IMR-90 (cell line): ENCODE data around the gene FGF6. TPM values are rescaled to one million over a fixed set of nuclear protein-coding genes. Genes with fewer than 3 reads are reported as not detected.

ENCODE experiments used
- ATAC-seq: fragments of 200-7000 bp; cut with Tn5 transposase; 2 replicates; pipeline ENCODE4 v1.9.1; 2020; ENCODE audit warnings: low read depth, mild to moderate bottlenecking, moderate library complexity
- BruUV-seq: library from RNA; stranded (reverse); fragments of 400-500 nt; replicated peaks from 2 replicates; lab custom pipeline; 2021; lab: Mats Ljungman, UMichigan
- CTCF ChIA-PET: fragments of 300-600 bp; formaldehyde crosslinking; extraction: SDS; loops from one replicate; lab custom pipeline; 2021; ENCODE audit warnings: antibody characterized with exemption; lab: Yijun Ruan, JAX
- POLR2A ChIA-PET: fragments of 300-600 bp; sonication (Branson Sonifier 250); formaldehyde crosslinking; loops from one replicate; lab custom pipeline; 2022; ENCODE audit warnings: antibody characterized with exemption; ENCODE audit not compliant: unreplicated experiment; lab: Charles Lee
- DNase-seq: peaks from one replicate; pipeline ENCODE4 v3.0.0; 2013
- H2AFZ ChIP-seq: replicated peaks from 2 replicates; pipeline ENCODE3; 2013; ENCODE audit warnings: low read length, mild to moderate bottlenecking; ENCODE audit not compliant: poor library complexity
- H2AK5ac ChIP-seq: 2 replicates; pipeline ENCODE4 v1.6.1; 2013; ENCODE audit warnings: low read depth, low read length, inconsistent platforms
- H2AK9ac ChIP-seq: replicated peaks from 2 replicates; pipeline ENCODE3; 2013; ENCODE audit warnings: mild to moderate bottlenecking, low read depth, low read length, moderate library complexity; ENCODE audit not compliant: poor library complexity
- H2BK120ac ChIP-seq: 2 replicates; pipeline ENCODE4 v1.6.1; 2013; ENCODE audit warnings: low read depth, low read length, inconsistent platforms
- H2BK15ac ChIP-seq: 3 replicates; pipeline ENCODE4 v1.6.1; 2013; ENCODE audit warnings: low read depth, low read length, inconsistent platforms
- H2BK20ac ChIP-seq: 2 replicates; pipeline ENCODE4 v1.6.1; 2013; ENCODE audit warnings: low read depth, mild to moderate bottlenecking, inconsistent platforms, low read length, moderate library complexity
- H2BK5ac ChIP-seq: 2 replicates; pipeline ENCODE4 v1.6.1; 2013; ENCODE audit warnings: mild to moderate bottlenecking, low read depth, low read length, inconsistent platforms; ENCODE audit not compliant: poor library complexity, severe bottlenecking
- H3K14ac ChIP-seq: replicated peaks from 2 replicates; pipeline ENCODE4 v1.6.1; 2013; ENCODE audit warnings: low read depth, low read length, inconsistent platforms
- H3K18ac ChIP-seq: 2 replicates; pipeline ENCODE4 v1.6.1; 2013; ENCODE audit warnings: low read depth, low read length, control low read depth
- H3K23ac ChIP-seq: 2 replicates; pipeline ENCODE4 v1.6.1; 2013; ENCODE audit warnings: low read depth, low read length, inconsistent platforms
- H3K27ac ChIP-seq: 2 replicates; pipeline ENCODE4 v1.5.1; 2013; ENCODE audit warnings: mild to moderate bottlenecking, control low read depth, low read length; ENCODE audit not compliant: insufficient read depth
- H3K27me3 ChIP-seq: 2 replicates; pipeline ENCODE4 v1.6.1; 2013; ENCODE audit warnings: low read length; ENCODE audit not compliant: control insufficient read depth, insufficient read depth
- H3K36me3 ChIP-seq: 2 replicates; pipeline ENCODE4 v1.6.1; 2013; ENCODE audit warnings: low read length, mixed read lengths; ENCODE audit not compliant: control insufficient read depth, insufficient read depth
- H3K4ac ChIP-seq: 2 replicates; pipeline ENCODE4 v1.6.1; 2013; ENCODE audit warnings: low read depth, low read length, inconsistent platforms
- H3K4me1 ChIP-seq: 2 replicates; pipeline ENCODE4 v1.6.1; 2013; ENCODE audit warnings: low read length, mixed read lengths; ENCODE audit not compliant: control insufficient read depth, insufficient read depth
- H3K4me2 ChIP-seq: 2 replicates; pipeline ENCODE4 v1.6.1; 2013; ENCODE audit warnings: low read depth, mild to moderate bottlenecking, control low read depth, low read length, moderate library complexity
- H3K4me3 ChIP-seq: 2 replicates; pipeline ENCODE4 v1.5.1; 2013; ENCODE audit warnings: low read depth, mild to moderate bottlenecking, control low read depth, low read length, moderate library complexity; ENCODE audit not compliant: insufficient read depth
- H3K56ac ChIP-seq: 2 replicates; pipeline ENCODE4 v1.6.1; 2013; ENCODE audit warnings: low read length, inconsistent platforms; ENCODE audit not compliant: insufficient read depth; ENCODE audit errors: extremely low read depth
- H3K79me1 ChIP-seq, 2 experiments: 2 replicates each; pipeline ENCODE4 v1.6.1; 2013; ENCODE audit warnings: low read length in 2 of 2, inconsistent platforms in 1 of 2, low read depth in 1 of 2
- H3K9ac ChIP-seq: 2 replicates; pipeline ENCODE4 v1.6.1; 2013; ENCODE audit warnings: low read depth, low read length, control low read depth
- H3K9me1 ChIP-seq: 2 replicates; pipeline ENCODE4 v1.6.1; 2013; ENCODE audit warnings: low read length, inconsistent platforms; ENCODE audit not compliant: insufficient read depth
- H3K9me3 ChIP-seq: 2 replicates; pipeline ENCODE4 v1.6.1; 2013; ENCODE audit warnings: low read length; ENCODE audit not compliant: control insufficient read depth, insufficient read depth
- H4K20me1 ChIP-seq: 2 replicates; pipeline ENCODE4 v1.6.1; 2013; ENCODE audit warnings: low read length, inconsistent platforms; ENCODE audit not compliant: insufficient read depth
- H4K5ac ChIP-seq: 2 replicates; pipeline ENCODE4 v1.6.1; 2013; ENCODE audit warnings: mild to moderate bottlenecking, low read depth, low read length, control low read depth
- H4K8ac ChIP-seq, 2 experiments: 2 replicates each; pipeline ENCODE4 v1.6.1; 2013; ENCODE audit warnings: low read depth in 2 of 2, low read length in 2 of 2, control low read depth in 1 of 2, inconsistent platforms in 1 of 2
- H4K91ac ChIP-seq: 2 replicates; pipeline ENCODE4 v1.6.1; 2013; ENCODE audit warnings: low read depth, low read length, inconsistent platforms; ENCODE audit not compliant: insufficient read depth
- BHLHE40 ChIP-seq: fragments of 150-350 bp; IDR thresholded peaks from 2 replicates; pipeline ENCODE4 v1.6.1; 2016; ENCODE audit warnings: mild to moderate bottlenecking, low read depth, low read length
- CEBPB ChIP-seq: IDR thresholded peaks from 2 replicates; pipeline ENCODE4 v1.6.1; 2012; ENCODE audit warnings: low read depth, low read length, improper control_type of control experiment
- MXI1 ChIP-seq: IDR thresholded peaks from 2 replicates; pipeline ENCODE4 v1.6.1; 2012; ENCODE audit warnings: low read depth, mild to moderate bottlenecking, low read length, moderate library complexity, borderline replicate concordance
- SMC3 ChIP-seq: fragments of 150-350 bp; IDR thresholded peaks from 2 replicates; pipeline ENCODE4 v1.6.1; 2016; ENCODE audit warnings: low read depth, mild to moderate bottlenecking, antibody characterized with exemption, low read length, moderate library complexity
- WGBS, 2 experiments: methylation state at CpG; one replicate each; pipeline versions ENCODE4 v1.1.5 to v1.1.7; 2013; ENCODE audit warnings: missing lambda C conversion rate in 2 of 2; ENCODE audit not compliant: insufficient read length in 1 of 2; ENCODE audit errors: extremely low coverage in 2 of 2; 5-methylcytosine and 5-hydroxymethylcytosine counted together
- dilution Hi-C: fragments of 300-500 bp; cut with HindIII; formaldehyde crosslinking; loops from one replicate; pipeline ENCODE4 v1.14.3; 2018; ENCODE audit warnings: low sequenced_read_pairs; ENCODE audit not compliant: unreplicated experiment
- in situ Hi-C: fragments of 300-500 bp; cut with MboI; formaldehyde crosslinking; loops from 3 replicates; pipeline ENCODE4 v1.14.3; 2019; ENCODE audit warnings: low sequenced_read_pairs, inconsistent platforms, mixed read lengths
- intact Hi-C: fragments of 100-400 bp; cut with micrococcal nuclease; formaldehyde crosslinking; loops from 2 replicates; pipeline ENCODE4 v1.10.0; 2022
- polyA plus RNA-seq, 3 experiments: library from polyadenylated mRNA; depleted of rRNA; stranded (reverse); fragments of >200 nt; gene quantifications; 2 replicates each; pipeline ENCODE4 v1.2.3, GENCODE V29; 2012; ENCODE audit warnings: low replicate concordance in 1 of 3
- total RNA-seq: library from RNA; depleted of rRNA; stranded (reverse); fragments of >200 nt; gene quantifications from 2 replicates; pipeline ENCODE4 v1.2.3, GENCODE V29; 2012
- TF ChIP-seq, protein P1 (sequence below): fragments of 150-350 bp; IDR thresholded peaks from 2 replicates; pipeline ENCODE4 v1.6.1; 2016; ENCODE audit warnings: low read depth, mild to moderate bottlenecking, low read length, moderate library complexity, borderline replicate concordance
- TF ChIP-seq, protein P2 (sequence below): fragments of 150-350 bp; IDR thresholded peaks from 2 replicates; pipeline ENCODE4 v1.6.1; 2017; ENCODE audit warnings: mild to moderate bottlenecking, antibody characterized with exemption, low read length, low read depth

The FGF6 gene
- total and polyA plus RNA-seq, 2 of the 4 experiments (the other 2 are of a cell fraction) = not detected

DNA sequence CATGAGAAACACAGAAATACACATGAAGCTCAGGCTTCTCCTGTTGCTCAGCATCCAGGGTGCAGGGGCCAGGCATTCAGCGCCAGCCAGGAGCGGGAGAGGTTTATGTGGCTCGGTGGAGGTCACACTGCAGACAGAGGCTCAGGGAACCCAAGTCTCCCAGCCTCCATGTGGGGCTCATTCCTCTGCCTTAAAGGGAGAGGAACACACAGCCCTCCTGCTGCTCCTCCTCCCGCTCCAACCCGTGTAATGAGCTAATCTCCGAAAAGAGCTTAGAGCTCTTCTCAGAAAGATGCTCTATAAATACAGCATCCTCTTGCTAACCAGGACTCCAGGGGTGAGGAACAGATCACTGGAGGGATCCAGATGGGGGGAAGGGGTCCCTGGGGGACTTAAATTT is 28.2 kb downstream of the FGF6 start:
- Histone ChIP-seq H3K9me1 (no peaks in the 10 kb centered on the region), H4K5ac (no peak overlapping the region), H2BK20ac (no peak overlapping the region), H3K9me3 (no peaks in the 10 kb centered on the region), H2BK15ac (no peak overlapping the region), H3K18ac (no peak overlapping the region), H2BK5ac (no peak overlapping the region), H4K8ac (no peak overlapping the region), H3K36me3 (no peaks in the 10 kb centered on the region), H2AK5ac (no peak overlapping the region), H3K27ac (no peak overlapping the region), H3K4me1 (no peaks in the 10 kb centered on the region), H3K23ac (no peak overlapping the region), H2AK9ac (no peak overlapping the region), H3K4me3 (no peak overlapping the region), H3K79me1 (no peaks in the 10 kb centered on the region), H4K91ac (no peak overlapping the region), H3K27me3 (peaks cover 23% of the 10 kb centered on the region), H4K20me1 (no peaks in the 10 kb centered on the region), H3K4ac (no peak overlapping the region), H2AFZ (peak overlapping the region; percentile 46), H2BK120ac (no peak overlapping the region), H3K56ac (no peak overlapping the region), H3K9ac (no peak overlapping the region), H3K14ac (no peak overlapping the region), H3K4me2 (no peak overlapping the region; the same call in 1 of the 2 replicates)
- CTCF ChIA-PET = no interaction called here
- in situ Hi-C loops = no loop called here
- no TSS peak for BruUV-seq
- dilution Hi-C loops = no loop called here
- no peak for DNase-seq
- POLR2A ChIA-PET = no interaction called here
- TF ChIP-seq, protein P1, sequence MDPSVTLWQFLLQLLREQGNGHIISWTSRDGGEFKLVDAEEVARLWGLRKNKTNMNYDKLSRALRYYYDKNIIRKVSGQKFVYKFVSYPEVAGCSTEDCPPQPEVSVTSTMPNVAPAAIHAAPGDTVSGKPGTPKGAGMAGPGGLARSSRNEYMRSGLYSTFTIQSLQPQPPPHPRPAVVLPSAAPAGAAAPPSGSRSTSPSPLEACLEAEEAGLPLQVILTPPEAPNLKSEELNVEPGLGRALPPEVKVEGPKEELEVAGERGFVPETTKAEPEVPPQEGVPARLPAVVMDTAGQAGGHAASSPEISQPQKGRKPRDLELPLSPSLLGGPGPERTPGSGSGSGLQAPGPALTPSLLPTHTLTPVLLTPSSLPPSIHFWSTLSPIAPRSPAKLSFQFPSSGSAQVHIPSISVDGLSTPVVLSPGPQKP = no peak
- TF ChIP-seq, protein P2, sequence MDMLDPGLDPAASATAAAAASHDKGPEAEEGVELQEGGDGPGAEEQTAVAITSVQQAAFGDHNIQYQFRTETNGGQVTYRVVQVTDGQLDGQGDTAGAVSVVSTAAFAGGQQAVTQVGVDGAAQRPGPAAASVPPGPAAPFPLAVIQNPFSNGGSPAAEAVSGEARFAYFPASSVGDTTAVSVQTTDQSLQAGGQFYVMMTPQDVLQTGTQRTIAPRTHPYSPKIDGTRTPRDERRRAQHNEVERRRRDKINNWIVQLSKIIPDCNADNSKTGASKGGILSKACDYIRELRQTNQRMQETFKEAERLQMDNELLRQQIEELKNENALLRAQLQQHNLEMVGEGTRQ = no peak
- TF ChIP-seq BHLHE40 (no peak), MXI1 (no peak), SMC3 (no peak), CEBPB (no peak)
- 43% methylated on average over 3 of the region's 6 CpGs; no CpG with 5 or more reads in 1 of the 2 experiments for WGBS, 2 experiments
- ATAC-seq = no peak; the same call in 1 of the 2 replicates
- intact Hi-C loops = no loop called here
